Measurements from ENCODE around the gene ANO1.

GRCh38 chr11:70029861-70030380 lies 48.2 kb upstream of the ANO1 start:
- TF ChIP-seq EZH2 (IDR thresholded peaks at IDR 0.05; ENCODE audit: insufficient read depth, low read length) (no peak), CTCF (IDR thresholded peaks at IDR 0.05; ENCODE audit: insufficient read depth, low read depth, low read length) (no peak)
